Endodermal cell (in vitro differentiated cells): ENCODE data around the gene KIRREL3. TPM values are rescaled to one million over a fixed set of nuclear protein-coding genes. Genes with fewer than 3 reads are reported as not detected.

Experiments used
- DNase-seq: peaks from one replicate; pipeline ENCODE4 v3.0.0-alpha.2; 2017
- H3K27ac ChIP-seq: 2 replicates; pipeline ENCODE4 v1.5.1; 2013; ENCODE audit warnings: mild to moderate bottlenecking, low read depth, low read length, moderate library complexity
- H3K27me3 ChIP-seq: 2 replicates; pipeline ENCODE4 v1.6.1; 2013; ENCODE audit warnings: mild to moderate bottlenecking, low read length, moderate library complexity; ENCODE audit not compliant: insufficient read depth, control insufficient read depth, poor library complexity, severe bottlenecking
- H3K36me3 ChIP-seq: 2 replicates; pipeline ENCODE4 v1.7.0; 2013; ENCODE audit warnings: mild to moderate bottlenecking, low read length, moderate library complexity; ENCODE audit not compliant: control insufficient read depth, insufficient read depth
- H3K4me1 ChIP-seq: one replicate; pipeline ENCODE4 v1.7.0; 2013; ENCODE audit warnings: low read length; ENCODE audit not compliant: control insufficient read depth, insufficient read depth
- H3K4me3 ChIP-seq: 2 replicates; pipeline ENCODE4 v1.5.1; 2013; ENCODE audit warnings: mild to moderate bottlenecking, low read length, moderate library complexity
- H3K9ac ChIP-seq: 2 replicates; pipeline ENCODE4 v1.6.1; 2013; ENCODE audit warnings: mild to moderate bottlenecking, low read length, moderate library complexity; ENCODE audit not compliant: poor library complexity, severe bottlenecking; ENCODE audit errors: extremely low read depth
- H3K9me3 ChIP-seq: 2 replicates; pipeline ENCODE4 v1.6.1; 2013; ENCODE audit warnings: mild to moderate bottlenecking, low read length, moderate library complexity; ENCODE audit not compliant: control insufficient read depth
- H3K27ac Mint-ChIP-seq: 2 replicates; pipeline ENCODE4 v1.8.0; 2020; ENCODE audit warnings: mixed read lengths
- H3K27me3 Mint-ChIP-seq: 2 replicates; pipeline ENCODE4 v1.8.0; 2021; ENCODE audit warnings: mild to moderate bottlenecking, mixed read lengths; ENCODE audit not compliant: insufficient read depth
- H3K36me3 Mint-ChIP-seq: 2 replicates; pipeline ENCODE4 v1.8.0; 2020; ENCODE audit warnings: low read depth, mixed read lengths
- H3K4me1 Mint-ChIP-seq: 2 replicates; pipeline ENCODE4 v1.8.0; 2020; ENCODE audit warnings: mixed read lengths
- H3K4me3 Mint-ChIP-seq: 2 replicates; pipeline ENCODE4 v1.8.0; 2020; ENCODE audit warnings: mild to moderate bottlenecking, moderate library complexity, mixed read lengths
- H3K9me3 Mint-ChIP-seq: 2 replicates; pipeline ENCODE4 v1.8.0; 2020; ENCODE audit warnings: mild to moderate bottlenecking, mixed read lengths
- CTCF ChIP-seq: fragments of 200-600 bp; sonication (generic); conservative IDR thresholded peaks from 2 replicates; pipeline ENCODE4 v1.5.0; 2021; ENCODE audit warnings: antibody characterized with exemption, mild to moderate bottlenecking
- WGBS, 2 experiments: methylation state at CpG; one replicate each; pipeline versions ENCODE4 v1.1.5 to v1.1.7; 2013; ENCODE audit warnings: missing lambda C conversion rate in 2 of 2, mixed read lengths in 1 of 2; ENCODE audit not compliant: insufficient coverage in 1 of 2, insufficient read length in 1 of 2; 5-methylcytosine and 5-hydroxymethylcytosine counted together
- total RNA-seq, 2 donors: library from RNA; stranded (reverse); fragmentation: NEBNext Ultra II Directional in 1 of 2; extraction: Animal tissue kit (Norgen Biotek cat#: 25700) in 1 of 2; gene quantifications; 2 replicates in 1 of 2; 3 replicates in 1 of 2; pipeline ENCODE4 v1.2.1, GENCODE V29; 2021

KIRREL3 gene
- total RNA-seq, 2 donors from 2014 or later: 1.1 to 1.4 TPM

GRCh38 chr11:126581871-126582648 lies 418.5 kb downstream of the KIRREL3 start:
- TF ChIP-seq CTCF: no peak
- peaks cover 4% of the 10 kb centered on the region for H3K27me3 Mint-ChIP-seq
- 89 to 92% methylated on average over 6 to 11 of the region's 11 CpGs for WGBS, 2 experiments
- H3K27ac ChIP-seq: no peak overlapping the region
- H3K4me3 ChIP-seq: no peak overlapping the region
- no peak overlapping the region for H3K9ac ChIP-seq
- H3K9me3 ChIP-seq: no peaks in the 10 kb centered on the region
- H3K36me3 ChIP-seq: no peaks in the 10 kb centered on the region
- no peak overlapping the region for H3K27ac Mint-ChIP-seq
- no peaks in the 10 kb centered on the region for H3K9me3 Mint-ChIP-seq
- H3K36me3 Mint-ChIP-seq: no peaks in the 10 kb centered on the region
- no peaks in the 10 kb centered on the region for H3K27me3 ChIP-seq
- peaks cover 15% of the 10 kb centered on the region for H3K4me1 Mint-ChIP-seq
- DNase-seq: peak; percentile 67
- no peak overlapping the region for H3K4me3 Mint-ChIP-seq
- H3K4me1 ChIP-seq: peaks cover 21% of the 10 kb centered on the region

- Histone ChIP-seq H3K9ac (no peak overlapping the region), H3K36me3 (no peaks in the 10 kb centered on the region), H3K27me3 (no peaks in the 10 kb centered on the region), H3K27ac (no peak overlapping the region), H3K4me1 (peaks cover 6% of the 10 kb centered on the region), H3K4me3 (no peak overlapping the region), H3K9me3 (no peaks in the 10 kb centered on the region)
- DNase-seq: no peak
- no peaks in the 10 kb centered on the region for H3K9me3 Mint-ChIP-seq
- TF ChIP-seq CTCF: no peak
- H3K36me3 Mint-ChIP-seq: no peaks in the 10 kb centered on the region
- WGBS, 2 experiments: 92 to 97% methylated on average over 6 to 9 of the region's 9 CpGs
- peaks cover 4% of the 10 kb centered on the region for H3K27me3 Mint-ChIP-seq
- H3K4me1 Mint-ChIP-seq: peaks cover 20% of the 10 kb centered on the region
- no peak overlapping the region for H3K4me3 Mint-ChIP-seq
- H3K27ac Mint-ChIP-seq: no peak overlapping the region
Measured at GRCh38 chr11:126578426-126578825, 422.1 kb downstream of the KIRREL3 start.

GRCh38 chr11:126578021-126578420 lies 422.5 kb downstream of the KIRREL3 start:
- no peaks in the 10 kb centered on the region for H3K9me3 ChIP-seq
- H3K4me1 ChIP-seq: peaks cover 2% of the 10 kb centered on the region
- no peak overlapping the region for H3K9ac ChIP-seq
- no peak overlapping the region for H3K4me3 ChIP-seq
- 79 to 100% methylated on average over 1 to 2 of the region's 2 CpGs for WGBS, 2 experiments
- Mint-ChIP-seq H3K27me3 (peaks cover 4% of the 10 kb centered on the region), H3K9me3 (no peaks in the 10 kb centered on the region), H3K4me3 (no peak overlapping the region), H3K4me1 (peaks cover 16% of the 10 kb centered on the region), H3K27ac (no peak overlapping the region), H3K36me3 (no peaks in the 10 kb centered on the region)
- TF ChIP-seq CTCF: no peak
- no peak overlapping the region for H3K27ac ChIP-seq
- H3K27me3 ChIP-seq: no peaks in the 10 kb centered on the region
- no peaks in the 10 kb centered on the region for H3K36me3 ChIP-seq
- DNase-seq: no peak
